ENCODE data around the gene LAPTM4A.

GRCh38 chr2:20027705-20028434 lies 23.6 kb downstream of the LAPTM4A start:
- TF ChIP-seq MAX (IDR thresholded peaks at IDR 0.05; ENCODE audit: low read depth, low read length) (no peak), CTCF (IDR thresholded peaks at IDR 0.05; ENCODE audit: low read depth, low read length) (no peak)

Measured in NB4 (cell line).